ENCODE measurements around the gene MIP.
"Not testable (repeated sequence)": the region's sequence is repeated elsewhere in the genome, so short reads cannot be mapped to it uniquely, and the experiment has no call there.

DNA sequence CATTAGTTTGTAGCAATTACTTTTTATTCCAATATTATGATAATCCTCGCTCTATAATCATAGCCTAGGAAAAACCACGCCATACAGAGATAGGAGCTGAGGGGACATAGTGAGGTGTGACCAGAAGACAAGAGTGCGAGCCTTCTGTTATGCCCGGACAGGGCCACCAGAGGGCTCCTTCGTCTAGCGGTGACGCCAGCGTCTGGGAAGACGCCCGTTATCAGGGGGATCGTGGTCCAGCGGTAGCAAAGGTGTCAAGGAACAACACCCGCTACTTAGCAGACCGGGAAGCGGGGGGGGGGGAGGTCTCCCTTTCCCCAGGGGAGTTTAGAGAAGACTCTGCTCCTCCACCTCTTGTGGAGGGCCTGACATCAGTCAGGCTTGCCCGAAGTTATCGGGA lies 42.2 kb upstream of the MIP start:
- TF ChIP-seq, protein P1, sequence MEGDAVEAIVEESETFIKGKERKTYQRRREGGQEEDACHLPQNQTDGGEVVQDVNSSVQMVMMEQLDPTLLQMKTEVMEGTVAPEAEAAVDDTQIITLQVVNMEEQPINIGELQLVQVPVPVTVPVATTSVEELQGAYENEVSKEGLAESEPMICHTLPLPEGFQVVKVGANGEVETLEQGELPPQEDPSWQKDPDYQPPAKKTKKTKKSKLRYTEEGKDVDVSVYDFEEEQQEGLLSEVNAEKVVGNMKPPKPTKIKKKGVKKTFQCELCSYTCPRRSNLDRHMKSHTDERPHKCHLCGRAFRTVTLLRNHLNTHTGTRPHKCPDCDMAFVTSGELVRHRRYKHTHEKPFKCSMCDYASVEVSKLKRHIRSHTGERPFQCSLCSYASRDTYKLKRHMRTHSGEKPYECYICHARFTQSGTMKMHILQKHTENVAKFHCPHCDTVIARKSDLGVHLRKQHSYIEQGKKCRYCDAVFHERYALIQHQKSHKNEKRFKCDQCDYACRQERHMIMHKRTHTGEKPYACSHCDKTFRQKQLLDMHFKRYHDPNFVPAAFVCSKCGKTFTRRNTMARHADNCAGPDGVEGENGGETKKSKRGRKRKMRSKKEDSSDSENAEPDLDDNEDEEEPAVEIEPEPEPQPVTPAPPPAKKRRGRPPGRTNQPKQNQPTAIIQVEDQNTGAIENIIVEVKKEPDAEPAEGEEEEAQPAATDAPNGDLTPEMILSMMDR (optimal IDR thresholded peaks at IDR 0.05 in 1 of 3, IDR thresholded peaks at IDR 0.05 in 1 of 3, conservative IDR thresholded peaks at IDR 0.05 in 1 of 3; ENCODE audit: extremely low read depth in 1 of 3, insufficient read depth in 2 of 3, low read length in 3 of 3), result peak in 1 of 3 experiments; percentile 45
- TF ChIP-seq EZH2 (IDR thresholded peaks at IDR 0.05; ENCODE audit: low read length), result not testable (repeated sequence)

Measured in keratinocyte (primary cell).